HG02885 (cell line): ENCODE results near the gene BRF1.

Experiments
- ATAC-seq: cut with Tn5 transposase; IDR thresholded peaks from one replicate; pipeline ENCODE4 v1.9.1; 2021; ENCODE audit warnings: mild to moderate bottlenecking; ENCODE audit not compliant: unreplicated experiment, poor library complexity

Gene BRF1

GRCh38 chr14:105182296-105183020, 118.3 kb downstream of the BRF1 start:
- no peak for ATAC-seq

GRCh38 chr14:105181549-105182295, 119.1 kb downstream of the BRF1 start:
- ATAC-seq = no peak

GRCh38 chr14:105180592-105181548, 119.9 kb downstream of the BRF1 start, which contains the start of gene NUDT14:
TSS of gene NUDT14 (minus strand) at chr14:105181312. CDS start at chr14:105181209, 103 bp downstream.
- peak; percentile 82 for ATAC-seq

GRCh38 chr14:105179191-105179590, 121.6 kb downstream of the BRF1 start:
- no peak for ATAC-seq

- no peak for ATAC-seq
Measured at GRCh38 chr14:105178868-105179140, 122.0 kb downstream of the BRF1 start.

GRCh38 chr14:105178069-105178867, 122.5 kb downstream of the BRF1 start:
- ATAC-seq = no peak

- ATAC-seq = no peak
Measured at GRCh38 chr14:105177082-105177481, 123.7 kb downstream of the BRF1 start.

GRCh38 chr14:105176513-105176912, 124.3 kb downstream of the BRF1 start:
- no peak for ATAC-seq

- no peak for ATAC-seq
Measured at GRCh38 chr14:105173901-105174894, 126.6 kb downstream of the BRF1 start.

- ATAC-seq = no peak
Measured at GRCh38 chr14:105173145-105173544, 127.7 kb downstream of the BRF1 start.

- ATAC-seq = no peak
Measured at GRCh38 chr14:105172476-105172875, 128.3 kb downstream of the BRF1 start.

- ATAC-seq = no peak
Measured at GRCh38 chr14:105171004-105171673, 129.7 kb downstream of the BRF1 start.

- no peak for ATAC-seq
Measured at GRCh38 chr14:105169776-105170655, 130.8 kb downstream of the BRF1 start.

- no peak for ATAC-seq
Measured at GRCh38 chr14:105168979-105169507, 131.8 kb downstream of the BRF1 start.

- ATAC-seq = no peak
Measured at GRCh38 chr14:105168496-105168978, 132.3 kb downstream of the BRF1 start, which contains the start of gene JAG2. TSS of gene JAG2 (minus strand) at chr14:105168776. CDS start at chr14:105168420, 356 bp downstream.

- no peak for ATAC-seq
Measured at GRCh38 chr14:105168093-105168420, 132.7 kb downstream of the BRF1 start.
